Fibroblast of pulmonary artery (primary cell): ENCODE measurements around the gene ACADSB.

Experiments
- DNase-seq: peaks from one replicate; pipeline ENCODE4 v3.0.0-alpha.2; 2010; ENCODE audit warnings: low read depth
- H3K4me3 ChIP-seq: replicated peaks from 2 replicates; pipeline ENCODE4 v1.5.1; 2011; ENCODE audit warnings: low read depth, mild to moderate bottlenecking, control low read depth, low read length, moderate library complexity
- TF ChIP-seq, protein P1 (sequence below): IDR thresholded peaks from 2 replicates; pipeline ENCODE4 v1.5.1; 2011; ENCODE audit warnings: mild to moderate bottlenecking, control low read depth, low read length, inconsistent platforms; ENCODE audit errors: missing control alignments

Gene ACADSB

GRCh38 chr10:122980209-122981065 is 28.4 kb upstream of the ACADSB start, which contains the start of gene PSTK:
Gene PSTK (plus strand): TSS chr10:122980401. CDS start chr10:122980480, 79 bp downstream.
- peak; percentile 95 for DNase-seq
- TF ChIP-seq, protein P1, sequence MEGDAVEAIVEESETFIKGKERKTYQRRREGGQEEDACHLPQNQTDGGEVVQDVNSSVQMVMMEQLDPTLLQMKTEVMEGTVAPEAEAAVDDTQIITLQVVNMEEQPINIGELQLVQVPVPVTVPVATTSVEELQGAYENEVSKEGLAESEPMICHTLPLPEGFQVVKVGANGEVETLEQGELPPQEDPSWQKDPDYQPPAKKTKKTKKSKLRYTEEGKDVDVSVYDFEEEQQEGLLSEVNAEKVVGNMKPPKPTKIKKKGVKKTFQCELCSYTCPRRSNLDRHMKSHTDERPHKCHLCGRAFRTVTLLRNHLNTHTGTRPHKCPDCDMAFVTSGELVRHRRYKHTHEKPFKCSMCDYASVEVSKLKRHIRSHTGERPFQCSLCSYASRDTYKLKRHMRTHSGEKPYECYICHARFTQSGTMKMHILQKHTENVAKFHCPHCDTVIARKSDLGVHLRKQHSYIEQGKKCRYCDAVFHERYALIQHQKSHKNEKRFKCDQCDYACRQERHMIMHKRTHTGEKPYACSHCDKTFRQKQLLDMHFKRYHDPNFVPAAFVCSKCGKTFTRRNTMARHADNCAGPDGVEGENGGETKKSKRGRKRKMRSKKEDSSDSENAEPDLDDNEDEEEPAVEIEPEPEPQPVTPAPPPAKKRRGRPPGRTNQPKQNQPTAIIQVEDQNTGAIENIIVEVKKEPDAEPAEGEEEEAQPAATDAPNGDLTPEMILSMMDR = peak; percentile 89
- H3K4me3 ChIP-seq = peak within 1 kb of the TSS; percentile 74

- peak; percentile 60 for DNase-seq
- TF ChIP-seq, protein P1 = peak; percentile 53
Measured at GRCh38 chr10:122981066-122981464, 27.7 kb upstream of the ACADSB start.

DNA sequence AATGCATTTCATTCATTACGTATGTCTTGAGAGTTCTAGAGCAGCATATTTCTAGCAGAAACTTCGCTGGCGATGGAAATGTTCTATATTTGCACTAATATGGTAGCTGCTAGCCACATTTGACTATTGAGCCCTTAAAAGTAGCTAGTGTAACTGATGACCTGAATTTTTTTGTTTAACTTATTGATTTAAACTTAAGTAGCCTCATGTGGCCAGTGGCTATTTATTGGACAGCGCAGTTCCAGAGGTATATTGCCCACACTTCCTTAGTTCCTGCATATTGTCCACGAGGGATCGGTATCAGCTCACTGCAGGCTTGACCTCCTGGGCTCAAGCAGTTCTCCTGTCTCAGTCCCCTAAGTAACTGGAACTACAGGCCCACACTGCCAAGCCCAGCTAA is 24.9 kb upstream of the ACADSB start:
- no peak for DNase-seq
- TF ChIP-seq, protein P1 = no peak

More at GRCh38 chr10:122981066-122981464, 27.7 kb upstream of the ACADSB start:
- peak overlapping the region; percentile 74 for H3K4me3 ChIP-seq

GRCh38 chr10:122984708-122985107 is 24.1 kb upstream of the ACADSB start:
- H3K4me3 ChIP-seq = no peak overlapping the region
- TF ChIP-seq, protein P1 = no peak
- no peak for DNase-seq

More for the DNA sequence above, 24.9 kb upstream of the ACADSB start:
- no peak overlapping the region for H3K4me3 ChIP-seq

- DNase-seq = no peak
- TF ChIP-seq, protein P1 = no peak
- no peak overlapping the region for H3K4me3 ChIP-seq
Measured at GRCh38 chr10:122986335-122986734, 22.5 kb upstream of the ACADSB start.

DNA sequence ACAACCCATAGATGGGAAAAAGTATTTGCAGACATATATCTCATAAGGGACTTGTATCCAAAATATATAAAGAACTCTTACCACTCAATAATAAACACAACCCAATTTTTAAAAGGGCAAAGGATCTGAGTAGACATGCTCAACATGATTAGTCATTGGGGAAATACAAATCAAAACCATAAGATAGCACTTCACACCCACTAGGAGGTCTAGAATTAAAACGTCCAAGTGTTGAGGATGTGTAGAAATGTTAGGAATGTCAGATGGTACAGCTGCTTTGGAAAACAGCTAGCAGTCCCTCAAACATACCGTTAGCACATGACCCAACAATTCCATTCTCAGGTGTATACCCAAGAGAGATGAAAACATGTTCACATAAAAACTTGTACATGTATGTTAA is 20.3 kb upstream of the ACADSB start:
- TF ChIP-seq, protein P1 = no peak
- DNase-seq = no peak
- H3K4me3 ChIP-seq = no peak overlapping the region
